ENCODE measurements around the gene HEXD.
"Not testable (repeated sequence)": the region's sequence is repeated elsewhere in the genome, so short reads cannot be mapped to it uniquely, and the experiment has no call there.

HEXD gene

GRCh38 chr17:82440991-82441627, 23.0 kb downstream of the HEXD start:
- no peak for DNase-seq (ENCODE audit: low spot score)

GRCh38 chr17:82441691-82442487, 23.7 kb downstream of the HEXD start:
- no peak for DNase-seq (ENCODE audit: low spot score)

GRCh38 chr17:82442643-82443464, 24.7 kb downstream of the HEXD start:
- no peak for DNase-seq (ENCODE audit: low spot score)

GRCh38 chr17:82443465-82444283, 25.5 kb downstream of the HEXD start:
- no peak for DNase-seq (ENCODE audit: low spot score)

- no peak for DNase-seq (ENCODE audit: low spot score)
Observed at GRCh38 chr17:82444284-82444893, 26.2 kb downstream of the HEXD start.

GRCh38 chr17:82444941-82445521, 26.9 kb downstream of the HEXD start:
- DNase-seq (ENCODE audit: low spot score) = peak; percentile 36

GRCh38 chr17:82445542-82445941, 27.4 kb downstream of the HEXD start:
- DNase-seq (ENCODE audit: low spot score) = no peak

GRCh38 chr17:82446124-82446523, 28.0 kb downstream of the HEXD start:
- no peak for DNase-seq (ENCODE audit: low spot score)

GRCh38 chr17:82446649-82447048, 28.5 kb downstream of the HEXD start:
- no peak for DNase-seq (ENCODE audit: low spot score)

- no peak for DNase-seq (ENCODE audit: low spot score)
Observed at GRCh38 chr17:82447876-82448275, 29.7 kb downstream of the HEXD start.

- DNase-seq (ENCODE audit: low spot score) = no peak
Observed at GRCh38 chr17:82449131-82449882, 31.2 kb downstream of the HEXD start.

- DNase-seq (ENCODE audit: low spot score) = no peak
Observed at GRCh38 chr17:82449883-82450356, 31.8 kb downstream of the HEXD start.

GRCh38 chr17:82450357-82451106, 32.4 kb downstream of the HEXD start, which contains the start of gene CYBC1:
Gene CYBC1 (minus strand): TSS chr17:82450752. CDS start chr17:82449254, 1,498 bp downstream.
- DNase-seq (ENCODE audit: low spot score) = peak; percentile 87

GRCh38 chr17:82452162-82452561, 34.0 kb downstream of the HEXD start:
- DNase-seq (ENCODE audit: low spot score) = no peak

GRCh38 chr17:82453151-82453550, 35.0 kb downstream of the HEXD start:
- not testable (repeated sequence) for DNase-seq (ENCODE audit: low spot score)

GRCh38 chr17:82453706-82454105, 35.6 kb downstream of the HEXD start:
- DNase-seq (ENCODE audit: low spot score) = not testable (repeated sequence)

GRCh38 chr17:82457073-82457928, 39.2 kb downstream of the HEXD start:
- no peak for DNase-seq (ENCODE audit: low spot score)

- DNase-seq (ENCODE audit: low spot score) = no peak
Observed at GRCh38 chr17:82457929-82458178, 39.7 kb downstream of the HEXD start.
